Esophagus muscularis mucosa (tissue), 4 donors: ENCODE data around the gene NOSIP.

Experiments
- CTCF ChIP-seq, 3 experiments: fragments of 200-600 bp in 2 of 3; fragments of 450-650 bp in 1 of 3; sonication (generic) in 2 of 3; IDR thresholded peaks; one replicate each; pipeline ENCODE4 v1.5.1; 2017 to 2019; ENCODE audit warnings: antibody characterized with exemption in 3 of 3, mild to moderate bottlenecking in 2 of 3, moderate library complexity in 1 of 3
- EP300 ChIP-seq: sonication (generic); formaldehyde crosslinking; IDR thresholded peaks from one replicate; pipeline ENCODE4 v1.6.1; 2017; ENCODE audit warnings: antibody characterized with exemption
- POLR2A ChIP-seq: fragments of 450-650 bp; IDR thresholded peaks from one replicate; pipeline ENCODE4 v1.6.1; 2017; ENCODE audit warnings: antibody characterized with exemption, moderate library complexity, mild to moderate bottlenecking, low read depth
- POLR2AphosphoS5 ChIP-seq, 2 donors: sonication (generic); formaldehyde crosslinking; IDR thresholded peaks; one replicate each; pipeline ENCODE4 v1.6.1; 2017; ENCODE audit warnings: antibody characterized with exemption in 2 of 2

- TF ChIP-seq CTCF (IDR thresholded peaks at IDR 0.05) (no peak), POLR2AphosphoS5 (IDR thresholded peaks at IDR 0.05) (no peak), EP300 (no peak), POLR2A (no peak)
Measured at GRCh38 chr19:49624967-49625910, 44.9 kb upstream of the NOSIP start.
